Right ventricle myocardium inferior (tissue), 1 donor: ENCODE data around the gene NTHL1. TPM values are rescaled to one million over a fixed set of nuclear protein-coding genes. Genes with fewer than 3 reads are reported as not detected.

Experiments
- ATAC-seq: fragments of 200-7000 bp; cut with Tn5 transposase; one replicate; pipeline ENCODE4 v1.9.1; 2020; ENCODE audit warnings: mild to moderate bottlenecking, moderate library complexity
- DNase-seq: peaks from one replicate; pipeline ENCODE4 v3.0.0; 2021; ENCODE audit errors: missing footprints
- intact Hi-C: fragments of 100-400 bp; cut with DNase I; formaldehyde crosslinking; loops from one replicate; pipeline ENCODE4 v1.11.0; 2022
- long read RNA-seq: library from polyadenylated mRNA; unstranded; transcript quantifications from one replicate; pipeline ENCODE4 v2.0.0, GENCODE V29; 2021
- total RNA-seq: library from RNA; stranded (reverse); fragmentation: NEBNext Ultra II Directional; extraction: Animal tissue kit (Norgen Biotek cat#: 25700); gene quantifications from one replicate; pipeline ENCODE4 v1.2.1, GENCODE V29; 2021
- donor health status: DM: no; HTN: yes; CAD: no; lungs with severe emphysema.

NTHL1 gene
- total RNA-seq, result 23.3 TPM
- long read RNA-seq, transcript NTHL1-201 (6 exons, 1,067 nt), result major isoform, 12 of 18 reads
- long read RNA-seq, partial matches to known transcripts, result 2 of 18 reads
- long read RNA-seq, other reads (novel, unspliced or antisense), result 4 of 18 reads

GRCh38 chr16:2047330-2048115 is at the start of gene NTHL1, which contains the start of gene TSC2:
NTHL1 (minus strand) TSS chr16:2047834; CDS start chr16:2047823, 11 bp downstream.
TSC2 (plus strand) TSS chr16:2047985; CDS start chr16:2048616, 631 bp downstream.
- peak; percentile 96 for ATAC-seq
- intact Hi-C loops, result loop anchor here (2.0 to 5.0 kb wide), 2 partner anchors 15 to 75 kb away; no protein-coding TSS in a partner anchor
- peak; percentile 99 for DNase-seq

GRCh38 chr16:2096853-2097595 is 49.4 kb upstream of the NTHL1 start:
- DNase-seq, result no peak
- no peak for ATAC-seq
- intact Hi-C loops, result no loop called here

GRCh38 chr16:2095918-2096582 is 48.4 kb upstream of the NTHL1 start:
- no peak for DNase-seq
- intact Hi-C loops, result no loop called here
- no peak for ATAC-seq

GRCh38 chr16:2095315-2095853 is 47.8 kb upstream of the NTHL1 start:
- no peak for DNase-seq
- no peak for ATAC-seq
- intact Hi-C loops, result no loop called here

GRCh38 chr16:2093793-2094192 is 46.2 kb upstream of the NTHL1 start:
- ATAC-seq, result no peak

GRCh38 chr16:2092866-2093265 is 45.2 kb upstream of the NTHL1 start:
- intact Hi-C loops, result no loop called here
- no peak for ATAC-seq
- DNase-seq, result no peak

More at GRCh38 chr16:2093793-2094192, 46.2 kb upstream of the NTHL1 start:
- intact Hi-C loops, result no loop called here
- DNase-seq, result no peak

GRCh38 chr16:2092256-2092620 is 44.6 kb upstream of the NTHL1 start:
- no peak for ATAC-seq
- intact Hi-C loops, result no loop called here
- no peak for DNase-seq

- intact Hi-C loops, result no loop called here
- no peak for ATAC-seq
Measured at GRCh38 chr16:2091547-2092255, 44.1 kb upstream of the NTHL1 start.

GRCh38 chr16:2090777-2091546 is 43.3 kb upstream of the NTHL1 start:
- peak; percentile 40 for ATAC-seq
- intact Hi-C loops, result no loop called here
- no peak for DNase-seq

More at GRCh38 chr16:2091547-2092255, 44.1 kb upstream of the NTHL1 start:
- DNase-seq, result no peak

GRCh38 chr16:2090481-2090776 is 42.8 kb upstream of the NTHL1 start:
- intact Hi-C loops, result no loop called here
- ATAC-seq (peak; percentile 38), DNase-seq (no peak)

GRCh38 chr16:2089706-2090480 is 42.3 kb upstream of the NTHL1 start:
- no peak for ATAC-seq
- intact Hi-C loops, result no loop called here
- DNase-seq, result no peak

- no peak for ATAC-seq
- intact Hi-C loops, result no loop called here
Measured at GRCh38 chr16:2088759-2089358, 41.2 kb upstream of the NTHL1 start.

GRCh38 chr16:2087748-2088631 is 40.4 kb upstream of the NTHL1 start:
- DNase-seq (no peak), ATAC-seq (no peak)
- intact Hi-C loops, result no loop called here

More at GRCh38 chr16:2088759-2089358, 41.2 kb upstream of the NTHL1 start:
- DNase-seq, result no peak

GRCh38 chr16:2086812-2087747 is 39.4 kb upstream of the NTHL1 start:
- DNase-seq (no peak), ATAC-seq (no peak)
- intact Hi-C loops, result no loop called here
